DMS153 (cell line): ENCODE results near the gene SHOX.
"Not testable (repeated sequence)": the region's sequence is repeated elsewhere in the genome, so short reads cannot be mapped to it uniquely, and the experiment has no call there.

Experiments used
- DNase-seq: peaks from one replicate; lab custom pipeline; 2025; lab: John Stamatoyannopoulos, UW

SHOX gene

DNA sequence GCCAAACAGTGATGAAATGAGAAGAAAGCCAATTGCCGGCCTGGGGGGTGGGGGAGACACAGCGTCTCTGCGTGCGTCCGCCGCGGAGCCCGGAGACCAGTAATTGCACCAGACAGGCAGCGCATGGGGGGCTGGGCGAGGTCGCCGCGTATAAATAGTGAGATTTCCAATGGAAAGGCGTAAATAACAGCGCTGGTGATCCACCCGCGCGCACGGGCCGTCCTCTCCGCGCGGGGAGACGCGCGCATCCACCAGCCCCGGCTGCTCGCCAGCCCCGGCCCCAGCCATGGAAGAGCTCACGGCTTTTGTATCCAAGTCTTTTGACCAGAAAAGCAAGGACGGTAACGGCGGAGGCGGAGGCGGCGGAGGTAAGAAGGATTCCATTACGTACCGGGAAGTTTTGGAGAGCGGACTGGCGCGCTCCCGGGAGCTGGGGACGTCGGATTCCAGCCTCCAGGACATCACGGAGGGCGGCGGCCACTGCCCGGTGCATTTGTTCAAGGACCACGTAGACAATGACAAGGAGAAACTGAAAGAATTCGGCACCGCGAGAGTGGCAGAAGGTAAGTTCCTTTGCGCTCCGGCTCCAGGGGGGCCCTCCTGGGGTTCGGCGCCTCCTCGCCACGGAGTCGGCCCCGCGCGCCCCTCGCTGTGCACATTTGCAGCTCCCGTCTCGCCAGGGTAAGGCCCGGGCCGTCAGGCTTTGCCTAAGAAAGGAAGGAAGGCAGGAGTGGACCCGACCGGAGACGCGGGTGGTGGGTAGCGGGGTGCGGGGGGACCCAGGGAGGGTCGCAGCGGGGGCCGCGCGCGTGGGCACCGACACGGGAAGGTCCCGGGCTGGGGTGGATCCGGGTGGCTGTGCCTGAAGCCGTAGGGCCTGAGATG lies at the start of gene SHOX:
TSS of gene SHOX (plus strand) at position 180 of the 885 bp plus-strand sequence. CDS start at position 287, 107 bp downstream.
- no peak for DNase-seq

DNA sequence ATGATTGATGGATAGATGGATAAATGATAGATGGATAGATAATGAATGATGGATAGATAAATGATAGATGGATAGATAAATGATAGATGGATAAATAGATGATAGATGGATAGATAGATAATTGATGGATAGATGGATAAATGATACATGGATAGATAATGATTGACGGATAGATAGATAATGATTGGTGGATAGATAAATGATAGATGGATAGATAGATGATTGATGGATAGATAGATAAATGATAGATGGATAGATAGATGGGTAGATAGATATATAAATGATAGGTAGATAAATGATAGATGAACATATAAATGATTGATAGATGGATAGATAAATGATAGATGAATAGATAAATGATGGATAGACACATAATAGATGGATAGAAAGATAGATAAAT lies 49.5 kb upstream of the SHOX start:
- no peak for DNase-seq

DNA sequence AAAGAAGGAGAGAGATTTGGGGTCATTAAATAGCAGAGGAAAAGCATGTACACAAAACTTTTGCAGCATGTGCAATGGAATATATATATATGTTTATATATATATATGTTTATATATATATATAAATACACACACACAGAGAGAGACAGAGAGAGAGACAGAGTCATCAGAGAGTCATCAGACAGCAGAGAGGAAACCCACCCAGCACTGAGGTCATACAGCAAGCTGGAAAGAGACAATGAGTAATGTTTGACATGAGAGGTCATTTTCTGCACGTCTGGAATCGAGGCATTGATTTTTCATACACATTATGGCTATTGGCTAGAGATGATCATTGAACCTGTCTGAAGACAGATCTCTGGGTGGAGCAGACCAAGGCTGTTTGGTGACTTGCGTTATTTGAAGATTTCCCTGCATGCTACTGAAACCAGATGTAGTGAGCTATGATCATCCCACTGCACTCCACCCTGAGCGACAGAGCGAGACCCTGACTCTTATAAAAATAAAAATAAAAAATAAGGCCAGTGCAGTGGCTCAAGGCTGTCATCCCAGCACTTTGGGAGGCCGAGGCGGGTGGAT lies 48.8 kb upstream of the SHOX start:
- DNase-seq: no peak

DNA sequence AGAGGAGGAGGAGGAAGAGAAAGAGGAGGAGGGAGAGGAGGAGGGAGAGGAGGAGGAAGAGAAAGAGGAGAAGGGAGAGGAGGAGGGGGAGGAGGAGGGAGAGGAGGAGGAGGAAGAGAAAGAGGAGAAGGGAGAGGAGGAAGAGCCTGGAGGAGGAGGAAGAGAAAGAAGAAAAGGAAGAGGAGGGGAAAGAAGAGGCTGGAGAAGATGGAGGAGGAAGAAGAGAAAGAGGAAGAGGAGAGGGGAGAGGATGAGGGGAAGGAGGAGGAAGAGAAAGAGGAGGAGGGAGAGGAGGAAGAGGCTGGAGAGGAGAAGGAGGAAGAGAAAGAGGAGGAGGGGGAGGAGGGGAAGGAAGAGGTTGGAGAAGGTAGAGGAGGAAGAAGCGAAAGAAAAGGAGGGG lies 46.0 kb upstream of the SHOX start:
- DNase-seq: no peak

DNA sequence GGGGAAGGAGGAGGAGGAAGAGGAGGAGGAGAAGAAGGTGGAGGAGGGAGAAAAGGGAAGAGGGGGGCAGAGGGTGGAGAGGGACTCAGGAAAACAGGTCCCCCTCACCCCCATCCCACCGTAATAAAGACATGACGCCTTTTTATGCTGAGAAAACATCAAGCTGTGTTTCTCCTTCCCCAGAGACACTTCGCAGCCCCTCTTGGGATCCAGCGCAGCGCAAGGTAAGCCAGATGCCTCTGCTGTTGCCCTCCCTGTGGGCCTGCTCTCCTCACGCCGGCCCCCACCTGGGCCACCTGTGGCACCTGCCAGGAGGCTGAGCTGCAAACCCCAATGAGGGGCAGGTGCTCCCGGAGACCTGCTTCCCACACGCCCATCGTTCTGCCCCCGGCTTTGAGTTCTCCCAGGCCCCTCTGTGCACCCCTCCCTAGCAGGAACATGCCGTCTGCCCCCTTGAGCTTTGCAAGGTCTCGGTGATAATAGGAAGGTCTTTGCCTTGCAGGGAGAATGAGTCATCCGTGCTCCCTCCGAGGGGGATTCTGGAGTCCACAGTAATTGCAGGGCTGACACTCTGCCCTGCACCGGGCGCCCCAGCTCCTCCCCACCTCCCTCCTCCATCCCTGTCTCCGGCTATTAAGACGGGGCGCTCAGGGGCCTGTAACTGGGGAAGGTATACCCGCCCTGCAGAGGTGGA lies 45.3 kb upstream of the SHOX start:
- no peak for DNase-seq

- no peak for DNase-seq
These were observed 44.2 kb upstream of the SHOX start for GRCh38 chrX:586351-586750.

DNA sequence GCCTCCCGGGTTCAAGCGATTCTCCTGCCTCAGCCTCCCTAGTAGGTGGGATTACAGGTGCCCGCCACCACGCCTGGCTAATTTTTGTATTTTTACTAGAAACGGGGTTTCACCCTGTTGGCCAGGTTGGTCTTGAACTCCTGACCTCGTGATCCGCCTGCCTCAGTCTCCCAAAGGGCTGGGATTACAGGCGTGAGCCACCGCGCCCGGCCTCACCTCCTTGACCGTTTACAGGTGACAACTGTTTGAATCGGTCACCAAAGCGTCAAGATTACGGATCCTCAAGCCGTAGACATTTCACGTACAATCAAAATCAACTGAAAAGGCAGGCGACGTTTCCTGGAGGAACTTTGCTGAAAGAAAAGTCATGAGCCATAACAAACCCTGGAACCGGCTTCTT lies 41.3 kb upstream of the SHOX start:
- not testable (repeated sequence) for DNase-seq

- no peak for DNase-seq
These were observed 39.7 kb upstream of the SHOX start for GRCh38 chrX:590693-591404.

GRCh38 chrX:599837-600715 lies 30.5 kb upstream of the SHOX start:
- no peak for DNase-seq

DNA sequence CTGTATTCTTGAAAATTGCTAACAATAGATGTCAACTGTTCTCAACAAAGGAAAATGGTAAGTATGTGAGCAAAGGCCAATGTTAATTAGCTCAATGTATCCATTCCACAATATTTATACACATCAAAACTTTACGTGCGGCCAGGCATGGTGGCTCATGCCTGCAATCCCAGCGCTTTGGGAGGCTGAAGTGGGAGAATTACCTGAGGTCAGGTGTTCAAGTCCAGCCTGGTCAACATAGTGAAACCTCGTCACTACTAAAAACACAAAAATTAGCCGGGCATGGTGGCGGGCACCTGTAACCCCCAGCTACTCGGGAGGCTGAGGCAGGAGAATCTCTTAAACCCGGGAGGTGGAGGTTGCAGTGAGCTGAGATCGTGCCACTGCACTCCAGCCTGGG lies 27.6 kb upstream of the SHOX start:
- not testable (repeated sequence) for DNase-seq

DNA sequence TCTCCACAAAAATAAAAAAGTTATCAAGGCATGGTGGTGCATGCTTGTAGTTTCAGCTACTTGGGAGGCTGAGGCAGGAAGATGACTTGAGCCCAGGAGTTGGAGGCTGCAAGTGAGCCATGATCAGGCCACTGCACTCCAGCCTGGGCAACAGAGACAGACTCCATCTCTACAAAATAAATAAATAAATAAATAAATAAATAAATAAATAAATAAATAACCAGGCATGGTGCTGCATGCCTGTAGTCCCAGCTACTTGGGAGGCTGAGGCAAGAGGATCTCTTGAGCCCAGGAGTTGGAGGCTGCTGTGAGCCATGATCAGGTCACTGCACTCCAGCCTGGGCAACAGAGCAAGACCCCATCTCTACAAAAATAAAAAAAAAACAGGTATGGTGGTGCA lies 26.0 kb upstream of the SHOX start:
- DNase-seq: not testable (repeated sequence)

- DNase-seq: not testable (repeated sequence)
These were observed 22.5 kb upstream of the SHOX start for GRCh38 chrX:608088-608487.

GRCh38 chrX:614136-614535 lies 16.5 kb upstream of the SHOX start:
- DNase-seq: no peak

DNA sequence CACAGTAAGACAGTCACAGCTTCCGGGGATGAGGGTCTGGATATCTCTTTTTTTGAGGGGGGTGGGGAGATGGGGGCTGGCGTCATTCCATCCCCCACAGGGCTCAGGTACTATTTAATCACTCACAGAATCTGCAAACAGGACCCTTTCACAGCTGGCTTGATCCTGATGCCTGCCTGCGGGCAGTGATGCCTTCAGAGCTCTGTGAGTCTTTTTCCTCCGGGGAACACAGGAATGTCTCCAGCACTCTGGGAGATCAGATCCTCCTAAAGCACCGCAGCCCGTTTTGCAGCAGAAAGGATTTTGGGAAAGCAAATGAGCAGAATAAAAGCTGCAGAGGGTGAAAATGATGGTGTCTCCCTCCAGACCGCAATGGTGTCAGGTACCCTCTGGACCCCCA lies 13.2 kb upstream of the SHOX start:
- DNase-seq: no peak

GRCh38 chrX:617891-618290 lies 12.7 kb upstream of the SHOX start:
- DNase-seq: no peak

DNA sequence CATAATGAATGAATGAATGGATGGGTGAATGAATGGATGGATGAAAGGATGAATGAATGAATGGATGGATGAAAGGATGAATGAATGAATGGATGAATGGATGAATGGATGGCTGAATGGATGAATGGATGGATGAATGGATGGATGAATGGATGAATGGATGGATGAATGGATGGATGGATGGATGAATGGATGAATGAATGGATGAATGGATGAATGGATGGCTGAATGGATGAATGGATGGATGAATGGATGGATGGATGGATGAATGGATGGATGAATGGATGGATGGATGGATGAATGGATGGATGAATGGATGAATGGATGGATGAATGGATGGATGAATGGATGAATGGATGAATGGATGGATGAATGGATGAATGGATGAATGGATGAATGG lies 12.3 kb upstream of the SHOX start:
- DNase-seq: not testable (repeated sequence)

DNA sequence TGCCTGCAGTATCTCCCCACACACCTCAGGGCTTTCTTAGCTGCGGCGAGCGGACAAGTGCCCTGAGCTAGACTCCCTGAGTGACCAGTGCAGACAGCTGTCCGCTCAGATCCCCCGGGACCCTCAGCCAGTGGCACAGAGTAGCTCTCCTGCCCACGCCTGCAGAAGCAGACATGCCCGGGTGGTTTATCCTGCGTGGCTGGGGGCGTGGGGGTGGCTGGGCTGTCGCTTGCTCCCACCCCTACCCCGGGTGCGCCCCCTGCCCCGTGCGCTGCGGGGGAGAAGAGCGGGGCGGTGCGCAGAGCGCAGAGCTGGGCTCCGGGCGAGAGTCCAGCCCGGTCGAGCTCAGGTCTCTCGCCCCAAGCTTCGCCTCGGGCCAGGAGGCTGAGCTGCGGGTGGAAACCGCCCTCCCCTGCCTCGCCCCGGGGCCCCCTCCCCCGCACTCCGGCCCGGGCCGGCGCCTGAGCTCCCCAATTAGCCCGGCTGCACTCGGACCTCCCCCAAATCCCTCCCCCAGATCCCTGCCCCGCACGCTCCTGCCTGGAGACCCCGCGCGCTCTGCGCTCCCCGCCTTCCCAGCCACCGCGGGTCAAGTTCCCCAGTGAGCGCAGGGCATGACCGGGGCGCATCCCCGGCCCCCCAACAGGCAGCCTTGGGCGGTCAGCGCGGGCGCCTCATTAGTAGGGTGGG lies 11.7 kb upstream of the SHOX start:
- DNase-seq: no peak

DNA sequence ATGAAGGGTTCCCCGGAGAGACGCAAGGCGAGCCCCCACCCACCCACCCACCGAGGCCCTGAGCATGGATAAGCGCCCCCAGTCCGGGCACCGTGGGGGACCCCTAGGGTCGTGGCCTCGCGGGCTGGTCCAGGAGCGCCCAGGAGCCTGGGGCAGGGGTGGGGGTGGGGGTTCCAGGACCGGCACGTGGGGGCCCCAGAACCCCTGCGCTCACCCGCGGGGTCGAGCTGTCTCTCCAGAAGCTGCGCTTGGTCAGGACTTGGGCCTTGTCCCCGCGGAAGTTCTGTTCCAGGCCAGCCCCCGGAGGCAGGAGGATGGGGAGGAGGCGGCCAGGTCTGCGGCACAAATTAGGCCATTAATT lies 11.2 kb upstream of the SHOX start:
- no peak for DNase-seq

DNA sequence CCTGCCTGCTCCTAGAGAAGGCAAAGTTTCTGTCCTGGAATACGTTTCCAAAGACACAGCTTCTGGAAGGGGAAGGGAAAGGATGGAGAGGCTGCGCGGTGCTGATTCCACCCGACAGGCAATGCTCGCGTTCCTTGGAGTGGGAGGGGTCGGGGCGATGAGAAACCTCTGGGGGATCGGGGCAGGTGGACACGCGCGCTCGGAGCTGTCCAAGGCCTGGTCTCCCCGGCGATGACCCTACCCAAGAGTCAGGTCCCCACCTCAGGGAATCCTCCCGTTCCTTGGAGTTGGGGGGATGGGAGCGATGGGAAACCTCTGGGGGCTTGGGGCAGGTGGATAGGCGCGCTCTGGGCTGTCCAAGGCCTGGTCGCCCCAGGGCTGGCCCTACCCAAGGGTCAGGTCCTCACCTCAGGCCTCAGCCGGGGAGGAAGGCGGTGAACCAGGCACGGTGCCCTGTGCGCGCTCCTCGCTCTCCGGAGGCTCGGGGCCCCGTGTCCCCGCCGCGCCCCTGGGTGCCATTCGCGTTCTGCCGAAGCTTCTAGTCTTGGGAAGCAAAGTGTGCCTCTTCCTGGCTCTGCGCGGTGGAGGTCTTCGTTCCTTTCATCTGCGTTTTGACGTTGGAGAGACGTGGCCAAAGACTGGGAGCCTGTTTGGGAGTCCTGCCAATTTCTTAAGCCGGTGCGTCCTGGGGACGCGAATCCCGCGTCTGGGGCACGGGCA lies 10.6 kb upstream of the SHOX start:
- DNase-seq: no peak
